ENCODE results near the gene MAJIN.
"Not testable (repeated sequence)": the region's sequence is repeated elsewhere in the genome, so short reads cannot be mapped to it uniquely, and the experiment has no call there.

The MAJIN gene

GRCh38 chr11:64990222-64990923 lies 18.5 kb upstream of the MAJIN start:
- no peak for DNase-seq

DNA sequence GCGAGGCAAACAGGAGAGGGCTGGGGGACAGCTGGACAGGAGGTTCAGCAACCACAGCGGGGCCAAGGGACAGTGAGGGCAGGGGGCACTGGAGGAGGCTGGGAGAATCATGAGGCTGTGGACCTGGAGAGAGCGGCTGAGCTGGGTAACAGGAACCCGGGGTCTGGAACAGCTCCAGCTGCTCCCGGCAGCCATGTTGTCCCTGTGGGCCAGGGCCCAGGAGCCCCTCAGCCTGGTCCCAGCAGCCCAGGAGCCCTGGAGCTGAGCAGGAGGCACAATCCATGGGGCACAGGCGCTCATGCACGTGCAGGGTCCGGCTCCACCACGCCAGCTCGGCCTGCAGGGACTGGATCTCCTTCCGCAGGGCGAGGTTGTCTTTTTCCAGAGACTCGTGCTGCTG lies 17.5 kb upstream of the MAJIN start:
- no peak for DNase-seq

- no peak for DNase-seq
These were observed 16.3 kb upstream of the MAJIN start for GRCh38 chr11:64987998-64988854.

GRCh38 chr11:64983339-64983738 lies 11.4 kb upstream of the MAJIN start:
- DNase-seq, result not testable (repeated sequence)

DNA sequence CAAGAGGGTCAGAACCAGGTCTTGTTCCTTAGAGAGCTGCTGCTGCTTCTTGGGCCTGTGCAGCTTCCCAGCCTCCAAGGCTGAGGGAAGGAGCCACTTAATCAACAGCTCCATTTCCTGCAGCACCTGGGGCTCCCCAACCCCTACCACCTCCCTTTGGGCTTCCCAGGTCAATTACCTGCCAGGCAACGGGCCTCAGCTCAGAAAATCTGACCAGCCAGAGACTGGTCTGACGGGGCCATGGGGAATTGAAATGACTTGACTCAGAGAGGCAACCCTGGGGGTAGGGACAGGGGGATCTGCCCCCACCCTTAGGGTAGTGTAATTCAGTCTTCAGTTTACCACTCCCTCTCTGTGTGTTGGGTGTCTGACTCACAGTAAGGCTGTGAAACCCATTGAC lies 4.7 kb upstream of the MAJIN start:
- no peak for DNase-seq

DNA sequence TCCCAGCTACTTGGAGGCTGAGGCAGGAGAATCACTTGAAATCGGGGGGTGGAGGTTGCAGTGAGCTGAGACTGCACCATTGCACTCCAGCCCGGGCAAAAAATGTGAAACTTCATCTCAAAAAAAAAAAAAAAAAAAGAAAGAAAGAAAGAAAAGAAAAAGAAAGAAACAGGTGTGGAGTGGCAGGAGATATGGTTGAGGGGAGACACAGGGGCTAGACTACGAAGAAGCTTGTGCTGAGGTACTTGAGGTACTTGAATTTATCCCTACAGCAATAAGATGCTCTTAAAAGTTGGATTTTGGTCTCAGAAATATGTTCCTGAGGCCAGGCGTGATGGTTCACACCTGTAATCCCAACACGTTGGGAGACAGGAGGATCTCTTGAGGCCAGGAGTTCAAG lies 2.2 kb upstream of the MAJIN start:
- DNase-seq, result no peak

DNA sequence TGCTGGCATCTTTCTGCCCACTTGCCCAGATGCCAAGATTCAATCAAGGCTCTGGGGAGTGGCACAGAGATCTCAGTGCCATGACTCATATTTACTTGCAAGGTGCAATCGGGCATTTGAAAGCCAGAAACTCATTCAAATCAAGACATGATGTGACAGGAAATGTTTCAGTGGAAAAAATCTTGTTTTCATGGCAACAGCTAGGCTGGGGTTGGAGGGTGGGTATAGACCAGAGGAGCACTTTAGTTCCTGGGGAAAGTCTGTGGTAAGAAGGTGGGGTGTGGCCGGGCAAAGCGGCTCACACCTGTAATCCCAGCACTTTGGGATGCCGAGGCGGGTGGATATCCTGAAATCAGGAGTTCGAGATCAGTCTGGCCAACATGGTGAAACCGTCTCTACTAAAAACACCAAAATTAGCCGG lies 1.2 kb downstream of the MAJIN start:
- peak in 1 of 5 donors; percentile 75 for DNase-seq

DNA sequence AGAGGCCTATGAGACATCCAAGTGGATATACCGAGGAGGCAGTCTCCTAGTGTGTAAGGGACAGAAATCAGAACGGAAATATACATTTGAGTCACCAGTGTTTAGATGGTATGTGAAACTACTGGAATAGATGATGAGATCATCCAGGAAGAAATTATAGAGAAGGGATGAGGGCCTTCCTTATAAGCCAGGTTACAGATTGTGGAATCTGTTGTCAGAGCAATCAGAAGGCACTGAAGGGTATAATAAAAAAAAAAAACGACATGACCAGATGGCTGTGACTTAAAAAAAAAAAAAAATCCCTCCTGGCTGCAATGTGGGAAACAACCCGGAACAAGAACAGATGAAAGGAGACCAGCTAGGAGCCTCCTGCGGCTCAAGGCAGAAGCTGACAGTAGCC lies 2.7 kb downstream of the MAJIN start:
- DNase-seq, result peak in 1 of 5 donors; percentile 36

- DNase-seq, result peak in 1 of 5 donors; percentile 47
These were observed 4.5 kb downstream of the MAJIN start for GRCh38 chr11:64967375-64967774.

- no peak for DNase-seq
These were observed 8.8 kb downstream of the MAJIN start for GRCh38 chr11:64963072-64963631.

DNA sequence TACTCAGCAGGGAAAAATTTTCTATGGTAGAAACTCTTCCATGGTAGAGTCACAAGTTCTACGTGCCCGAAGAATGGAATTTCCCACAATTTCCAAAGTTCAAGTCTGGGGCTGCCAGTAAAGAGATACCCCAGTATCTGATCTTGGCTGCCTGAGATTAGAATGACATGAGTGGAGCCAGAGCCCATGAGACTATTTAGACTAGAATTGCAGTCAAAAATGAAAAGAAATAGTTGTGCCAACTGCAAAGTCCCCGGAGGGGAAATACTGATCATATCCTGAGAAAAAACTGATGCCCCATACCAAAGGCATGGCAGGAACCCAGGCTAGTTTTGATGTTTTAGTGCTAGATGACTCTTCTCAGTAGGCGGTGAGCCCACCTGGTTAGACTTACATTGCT lies 11.2 kb downstream of the MAJIN start:
- no peak for DNase-seq

GRCh38 chr11:64959498-64959897 lies 12.4 kb downstream of the MAJIN start:
- DNase-seq, result no peak

DNA sequence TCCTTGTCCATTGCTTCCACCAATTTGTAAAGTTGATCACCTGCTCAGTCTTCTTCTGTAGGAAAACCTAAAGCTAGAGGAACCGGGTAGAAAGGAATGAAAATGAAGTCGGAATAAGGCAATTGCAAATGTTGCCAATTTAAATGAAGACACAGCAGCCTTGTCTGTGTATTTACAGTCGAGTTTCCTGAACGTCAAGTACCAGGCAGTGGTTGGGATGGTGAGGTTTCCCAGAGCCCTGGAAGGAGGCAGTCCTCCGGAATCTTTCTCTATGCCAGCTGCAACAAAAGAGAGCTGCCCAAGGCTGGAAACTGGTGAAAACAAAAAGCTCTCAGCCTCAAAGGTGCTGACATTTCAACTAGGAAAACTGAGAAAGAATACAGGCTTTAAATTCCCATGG lies 17.7 kb downstream of the MAJIN start:
- no peak for DNase-seq

GRCh38 chr11:64951529-64951928 lies 20.4 kb downstream of the MAJIN start:
- no peak for DNase-seq

DNA sequence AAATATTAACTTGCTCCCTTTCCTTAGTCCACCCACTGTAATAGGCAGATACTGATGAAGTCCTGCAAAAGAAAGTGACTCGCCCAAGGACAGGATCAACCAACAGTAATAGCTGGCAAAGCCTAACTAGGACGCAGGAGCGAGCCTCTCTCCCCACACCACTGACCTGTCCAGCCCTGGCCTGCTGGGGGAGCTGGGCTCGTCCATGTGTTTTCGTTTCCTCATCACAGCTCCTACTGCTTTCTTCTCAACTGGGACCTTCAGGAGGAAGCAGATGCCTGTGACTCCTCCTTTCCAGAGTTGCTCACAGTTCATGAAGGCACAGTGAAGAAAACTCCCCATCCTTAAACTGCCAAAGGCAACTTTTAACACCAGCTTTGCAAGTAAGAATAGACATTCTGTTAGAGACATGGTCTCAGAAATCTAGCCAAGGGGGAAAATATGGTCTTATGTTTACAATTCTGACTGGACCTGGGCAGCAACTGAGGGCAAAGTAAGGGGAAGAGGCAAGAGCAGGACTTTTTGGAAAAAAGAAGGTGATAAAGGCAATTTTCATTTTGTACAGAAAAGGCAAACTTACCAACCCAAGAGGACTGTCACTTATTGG lies 24.6 kb downstream of the MAJIN start:
- DNase-seq, result no peak

GRCh38 chr11:64936539-64936938 lies 35.4 kb downstream of the MAJIN start:
- DNase-seq, result no peak

- no peak for DNase-seq
These were observed 36.4 kb downstream of the MAJIN start, which contains the start of gene GPHA2 for GRCh38 chr11:64935359-64936081. TSS of gene GPHA2 (minus strand) at chr11:64935893. CDS start at chr11:64935460, 433 bp downstream.

GRCh38 chr11:64934682-64935358 lies 37.1 kb downstream of the MAJIN start:
- no peak for DNase-seq

DNA sequence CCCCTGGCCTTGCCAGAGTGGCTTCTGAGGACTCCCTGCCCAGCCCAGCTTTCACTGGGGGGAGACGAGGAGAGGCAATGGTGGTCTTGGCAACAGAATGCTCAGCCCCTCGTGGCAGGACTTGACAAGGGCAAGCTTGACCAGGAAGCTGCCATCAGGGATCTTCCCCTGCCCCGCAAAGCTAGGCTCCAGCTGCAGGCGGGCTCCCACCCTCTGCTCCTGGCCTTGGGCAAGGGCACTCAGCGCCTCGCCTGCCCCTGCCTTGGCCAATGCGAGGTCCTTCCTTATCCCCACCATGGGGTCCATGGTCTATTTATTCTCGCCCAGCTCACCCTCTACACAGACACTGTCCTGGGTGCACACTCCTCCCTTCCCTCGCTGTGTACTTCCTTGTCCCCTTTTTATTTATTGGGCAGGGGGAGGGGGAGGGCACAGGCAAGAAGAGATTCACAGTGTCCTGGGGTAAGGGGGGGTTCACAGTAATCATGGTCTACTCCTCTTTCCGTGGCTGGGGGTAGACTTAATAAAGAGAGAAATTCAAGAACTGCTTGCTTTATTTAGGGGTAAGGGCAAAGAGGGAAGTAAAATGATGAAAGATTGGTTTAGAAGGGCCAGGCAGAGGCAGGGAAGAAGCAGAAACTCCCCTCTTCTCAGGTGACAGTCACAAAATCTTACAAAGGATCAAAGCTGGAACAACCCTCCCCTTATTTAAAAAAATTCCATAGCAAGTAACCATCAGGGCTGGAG lies 37.8 kb downstream of the MAJIN start:
- DNase-seq, result no peak

DNA sequence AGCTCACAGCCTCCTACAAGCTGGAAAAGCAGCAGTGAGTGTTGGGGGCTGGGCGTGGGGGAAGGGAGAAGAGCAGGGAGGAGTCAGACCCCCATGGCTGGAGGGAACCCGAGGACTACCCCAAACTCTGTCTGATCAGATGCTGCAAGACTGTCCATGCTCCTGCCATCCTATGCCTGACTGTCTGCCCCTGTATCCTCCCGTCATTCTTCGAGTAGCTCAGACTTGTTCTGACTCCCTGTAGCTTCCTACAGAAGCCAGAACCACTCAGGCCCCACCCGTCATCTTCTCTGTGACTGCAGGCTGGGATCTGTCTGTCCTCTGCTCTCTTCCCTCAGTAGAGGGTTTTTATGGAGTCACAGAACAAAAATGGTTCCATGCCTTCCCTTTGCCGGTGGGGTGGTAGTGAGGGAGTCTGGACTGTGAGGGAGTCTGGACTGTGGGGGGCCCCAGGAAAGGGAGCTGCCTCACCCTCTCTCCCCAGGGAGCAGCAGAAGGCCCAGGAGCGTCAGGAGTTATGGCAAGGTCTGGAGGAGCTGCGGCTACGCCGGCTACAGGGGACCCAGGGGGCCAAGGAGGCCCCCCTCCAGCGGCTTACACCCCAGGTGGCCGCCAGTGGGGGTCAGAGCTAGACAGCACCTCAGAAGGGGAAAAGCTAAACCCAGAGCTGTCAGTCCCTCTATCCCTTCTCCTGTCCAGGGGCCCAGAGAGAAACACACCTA lies 38.5 kb downstream of the MAJIN start:
- no peak for DNase-seq

DNA sequence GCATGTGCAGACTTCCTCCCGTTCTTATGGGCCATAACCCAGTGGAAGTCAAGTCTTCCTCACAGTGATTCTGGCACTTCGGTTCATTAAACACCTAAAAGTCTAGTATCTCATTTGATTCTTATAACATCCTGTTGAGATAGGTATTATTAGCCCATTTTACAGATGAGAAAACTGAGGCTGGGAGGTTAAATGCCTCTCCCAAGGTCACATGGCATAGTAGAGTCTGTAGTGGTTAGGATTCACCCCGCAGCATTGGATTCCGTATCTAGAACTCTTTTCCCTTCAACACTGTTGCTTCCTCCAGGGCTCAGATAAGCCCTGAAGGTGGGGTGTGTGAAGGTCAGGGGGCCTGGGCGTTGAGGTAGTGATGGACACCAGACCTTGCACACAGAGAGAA lies 39.6 kb downstream of the MAJIN start:
- DNase-seq, result no peak
